GM19240 (cell line): ENCODE measurements around the gene GMFB.
"Not testable (repeated sequence)": the region's sequence is repeated elsewhere in the genome, so short reads cannot be mapped to it uniquely, and the experiment has no call there.

Experiments used
- DNase-seq: peaks from one replicate; pipeline ENCODE4 v3.0.0; 2011; ENCODE audit warnings: low spot score; ENCODE audit not compliant: insufficient read length

The GMFB gene

DNA sequence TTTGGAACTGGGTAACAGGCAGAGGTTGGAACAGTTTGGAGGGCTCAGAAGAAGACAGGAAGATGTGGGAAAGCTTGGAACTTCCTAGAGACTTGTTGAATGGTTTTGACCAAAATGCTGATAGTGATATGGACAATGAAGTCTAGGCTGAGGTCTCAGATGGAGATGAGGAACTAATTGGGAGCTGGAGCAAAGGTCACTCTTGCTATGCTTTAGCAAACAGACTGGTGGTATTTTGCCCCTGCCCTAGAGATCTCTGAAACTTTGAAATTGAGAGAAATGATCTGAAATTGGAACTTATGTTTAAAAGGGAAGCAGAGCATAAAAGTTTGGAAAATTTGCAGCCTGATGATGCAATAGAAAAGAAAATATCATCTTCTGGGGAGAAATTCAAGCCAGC, 30.2 kb downstream of the GMFB start:
- DNase-seq = not testable (repeated sequence)

- DNase-seq = no peak
Measured at GRCh38 chr14:54457609-54457996, 31.2 kb downstream of the GMFB start.

GRCh38 chr14:54456820-54457608, 31.8 kb downstream of the GMFB start:
- DNase-seq = not testable (repeated sequence)

DNA sequence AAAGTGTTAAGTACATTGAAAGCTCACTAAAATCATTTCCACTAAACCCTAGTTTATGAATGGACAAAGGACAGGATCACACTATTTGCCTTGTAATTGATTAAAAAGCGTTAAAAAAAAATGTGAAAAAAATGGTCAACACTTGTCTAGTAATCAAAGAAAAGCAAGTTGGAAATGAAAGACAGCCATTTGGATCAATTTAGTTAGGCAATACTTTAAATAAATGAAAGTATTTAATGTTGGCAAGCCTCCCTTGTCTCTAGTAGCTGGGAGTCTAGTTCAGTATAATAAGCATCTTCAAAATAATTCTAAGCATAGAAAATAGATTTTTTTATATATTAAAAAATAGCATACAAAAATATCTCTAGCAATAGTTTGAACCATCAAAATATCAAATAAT, 33.4 kb downstream of the GMFB start:
- DNase-seq = no peak

GRCh38 chr14:54453990-54454389, 34.8 kb downstream of the GMFB start:
- not testable (repeated sequence) for DNase-seq

- DNase-seq = no peak
Measured at GRCh38 chr14:54453252-54453651, 35.5 kb downstream of the GMFB start.

GRCh38 chr14:54451961-54452360, 36.8 kb downstream of the GMFB start:
- DNase-seq = no peak

DNA sequence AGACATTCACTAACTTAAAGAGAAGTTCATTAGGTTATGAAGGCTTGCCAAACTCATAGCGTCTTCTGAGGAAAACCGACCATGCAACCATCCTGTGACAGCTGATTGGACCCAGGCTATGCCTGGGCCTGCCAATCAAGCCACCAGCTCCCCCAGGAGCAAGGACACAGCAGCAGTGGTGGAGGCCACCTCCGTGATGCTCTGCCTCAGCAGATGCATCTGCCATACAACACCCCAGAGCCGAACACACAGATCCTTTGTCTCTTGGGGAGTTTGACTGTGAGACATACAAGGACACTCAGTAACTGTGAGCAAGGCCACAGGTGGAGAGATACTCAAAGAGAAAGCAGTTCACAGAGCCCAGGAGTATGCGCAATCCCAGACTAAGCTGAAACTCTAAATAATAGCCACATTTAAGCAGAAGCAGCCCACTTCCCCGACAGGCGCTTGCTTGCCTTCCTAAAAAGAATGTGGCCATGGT, 37.6 kb downstream of the GMFB start:
- DNase-seq = no peak

DNA sequence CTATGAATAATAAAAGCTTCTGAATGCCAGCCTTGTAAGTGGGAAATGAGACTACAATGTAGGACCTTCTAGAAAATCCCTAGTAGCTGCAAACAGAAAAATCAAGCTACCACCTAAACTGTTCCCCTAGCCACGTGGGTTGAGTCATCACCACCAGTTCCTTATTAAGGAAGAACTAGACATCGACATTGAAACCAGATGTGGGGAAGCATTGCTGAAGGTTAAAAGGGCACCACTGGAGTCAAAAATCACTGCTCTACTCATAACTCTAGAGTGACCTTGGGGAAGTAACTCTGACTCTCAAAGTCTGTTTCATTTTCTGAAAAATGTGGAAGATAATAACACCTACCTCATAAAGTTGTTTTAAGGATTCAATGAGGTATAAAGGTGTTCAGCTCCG, 38.2 kb downstream of the GMFB start:
- no peak for DNase-seq

- no peak for DNase-seq
Measured at GRCh38 chr14:54447231-54447692, 41.5 kb downstream of the GMFB start.

GRCh38 chr14:54446161-54446693, 42.6 kb downstream of the GMFB start:
- no peak for DNase-seq

- DNase-seq = no peak
Measured at GRCh38 chr14:54444681-54445080, 44.1 kb downstream of the GMFB start.

GRCh38 chr14:54443981-54444380, 44.8 kb downstream of the GMFB start:
- no peak for DNase-seq

GRCh38 chr14:54442961-54443360, 45.8 kb downstream of the GMFB start:
- DNase-seq = not testable (repeated sequence)

DNA sequence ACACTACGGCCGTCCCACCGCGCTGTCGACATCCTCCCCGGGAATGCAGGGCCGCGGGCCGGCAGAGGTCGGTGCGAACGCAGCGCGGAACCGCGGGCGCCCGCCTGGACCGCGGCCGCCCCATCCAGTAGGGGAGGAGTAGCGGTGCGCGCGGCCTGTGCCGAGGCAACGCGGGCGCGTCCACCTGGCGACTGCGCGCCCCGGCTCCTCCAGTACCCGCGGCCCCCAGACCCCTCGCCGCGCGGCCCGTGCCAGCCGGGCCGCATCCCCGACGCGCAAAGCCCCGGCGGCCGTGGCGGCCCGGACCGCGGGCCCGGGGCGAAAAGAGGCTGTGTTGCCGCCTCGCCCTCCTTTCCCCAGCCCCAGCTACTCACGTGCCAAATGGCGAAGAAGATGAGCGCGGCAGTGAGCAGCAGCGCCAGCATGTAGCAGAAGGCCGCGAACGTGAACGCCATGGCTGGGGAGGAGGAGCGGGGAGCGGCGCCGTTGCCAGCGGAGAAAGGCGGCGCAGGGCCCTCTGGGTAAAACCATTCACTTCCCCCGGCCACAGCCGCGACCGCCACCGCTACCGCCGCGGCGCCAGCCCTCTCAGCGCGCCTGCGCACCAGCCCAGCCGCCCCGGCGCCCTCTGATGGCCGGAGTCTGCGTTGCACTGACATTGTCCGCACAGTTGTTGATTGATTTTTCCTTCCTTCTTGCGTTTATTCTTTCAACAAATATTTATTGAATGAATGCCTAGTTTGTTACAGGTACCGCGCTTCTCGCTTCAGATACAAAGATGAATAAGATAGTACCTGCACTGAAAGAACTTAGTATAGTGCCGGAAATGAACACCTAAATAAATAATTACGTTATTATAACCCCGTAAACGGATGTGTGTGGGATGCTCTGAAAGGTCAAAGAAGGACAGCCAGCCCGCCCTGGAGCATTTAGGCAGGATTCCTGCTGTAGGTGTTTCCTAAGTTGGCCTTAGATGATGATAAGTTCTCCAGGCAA, 47.6 kb downstream of the GMFB start, which contains the start of gene CNIH1:
Gene CNIH1, minus strand, starts transcription at position 502 of the 996 bp plus-strand sequence. Its CDS starts 47 bp downstream, at position 455.
- peak; percentile 80 for DNase-seq

- no peak for DNase-seq
Measured at GRCh38 chr14:54440476-54440872, 48.3 kb downstream of the GMFB start.

DNA sequence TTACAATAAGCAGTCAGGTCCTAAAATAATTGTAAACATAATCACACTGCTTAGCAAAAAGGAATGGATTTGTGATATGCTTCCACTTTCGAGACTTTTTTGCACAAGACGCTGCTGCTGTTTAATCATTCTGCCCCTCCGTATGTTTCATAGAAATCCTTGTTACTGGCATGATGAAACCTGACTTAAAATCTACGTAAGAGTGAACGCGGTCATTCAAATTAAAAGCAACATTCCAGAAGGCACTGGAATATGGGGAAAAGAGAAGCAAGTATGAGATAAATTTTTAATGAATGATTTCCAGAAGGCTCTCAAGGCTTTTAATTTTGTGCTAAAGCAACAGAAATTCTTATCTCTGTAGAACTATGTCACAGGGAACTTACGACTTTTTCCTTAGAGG, 48.7 kb downstream of the GMFB start:
- no peak for DNase-seq

- DNase-seq = no peak
Measured at GRCh38 chr14:54438703-54439102, 50.1 kb downstream of the GMFB start.

DNA sequence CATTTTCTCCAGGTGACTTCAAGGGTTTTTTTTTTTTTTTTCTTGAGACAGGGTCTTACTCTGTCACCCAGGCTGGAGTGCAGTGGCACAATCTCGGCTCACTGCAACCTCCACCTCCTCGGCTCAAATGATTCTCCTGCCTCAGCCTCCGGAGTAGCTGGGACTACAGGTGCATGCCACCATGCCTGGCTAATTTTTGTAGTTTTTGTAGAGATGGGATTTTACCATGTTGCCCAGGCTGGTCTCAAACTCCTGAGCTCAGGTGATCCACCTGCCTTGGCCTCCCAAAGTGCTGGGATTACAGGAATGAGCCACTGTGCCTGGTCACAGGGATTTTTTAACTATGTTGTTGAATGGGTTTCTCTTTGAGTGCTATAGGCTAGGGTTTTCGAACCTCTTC, 50.8 kb downstream of the GMFB start:
- not testable (repeated sequence) for DNase-seq

- DNase-seq = no peak
Measured at GRCh38 chr14:54435500-54435981, 53.2 kb downstream of the GMFB start.

DNA sequence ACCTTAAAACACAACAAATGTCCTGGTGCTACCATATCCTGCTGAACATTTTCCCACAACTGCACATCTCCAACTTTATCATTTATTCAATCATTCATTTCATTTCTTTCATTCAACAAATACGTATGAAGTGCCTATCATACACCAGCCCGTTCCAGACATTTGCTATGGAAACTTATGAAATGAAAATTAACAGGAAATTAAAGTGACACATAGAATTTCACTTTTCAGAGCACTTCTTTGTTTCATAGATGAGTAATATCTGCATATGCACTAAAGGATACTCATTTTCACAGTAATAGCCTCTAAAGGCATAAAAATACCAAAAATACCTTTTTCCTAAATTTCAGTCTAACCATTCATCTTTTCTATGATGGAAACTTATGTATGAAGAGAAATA, 60.3 kb downstream of the GMFB start:
- no peak for DNase-seq
